Kidney glomerular epithelial cell (primary cell): ENCODE results near the gene VAMP8.
"Not testable (repeated sequence)": the region's sequence is repeated elsewhere in the genome, so short reads cannot be mapped to it uniquely, and the experiment has no call there.

Source experiments
- DNase-seq: peaks from one replicate; lab custom pipeline; 2025; lab: John Stamatoyannopoulos, UW

Gene VAMP8

DNA sequence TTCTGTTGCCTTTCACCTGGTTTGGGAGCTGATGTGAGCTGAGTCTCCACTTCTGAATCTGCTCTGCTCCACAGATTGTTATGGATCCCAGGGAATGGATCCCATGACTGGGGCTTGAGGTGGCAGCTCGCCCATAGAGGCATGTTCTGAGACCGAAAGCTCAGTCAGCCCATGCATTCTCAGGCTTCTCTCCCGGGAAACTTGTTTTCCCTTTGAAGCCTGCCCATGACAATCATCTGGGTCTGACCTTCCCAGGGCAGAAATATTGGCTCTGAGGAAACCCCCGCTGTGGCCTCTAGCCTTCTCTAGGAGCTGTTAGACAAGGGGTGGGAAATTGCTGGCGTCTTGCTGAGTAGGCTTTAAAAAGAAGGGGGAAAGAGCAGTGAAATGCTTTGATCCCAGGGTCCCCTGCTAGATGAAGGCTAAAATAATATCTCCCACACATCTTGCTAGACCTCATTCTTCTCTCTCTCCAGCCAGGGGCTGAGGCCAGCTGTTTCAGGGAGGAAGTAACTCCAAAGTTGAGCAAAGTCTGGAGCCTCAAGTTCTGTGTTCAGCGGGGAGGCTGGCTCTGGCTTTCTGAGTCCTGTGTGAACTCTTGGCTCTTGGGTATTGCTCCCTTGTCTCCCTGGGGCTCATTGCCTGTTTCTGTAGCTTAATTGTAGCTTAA lies 2.0 kb downstream of the VAMP8 start:
- DNase-seq: no peak

DNA sequence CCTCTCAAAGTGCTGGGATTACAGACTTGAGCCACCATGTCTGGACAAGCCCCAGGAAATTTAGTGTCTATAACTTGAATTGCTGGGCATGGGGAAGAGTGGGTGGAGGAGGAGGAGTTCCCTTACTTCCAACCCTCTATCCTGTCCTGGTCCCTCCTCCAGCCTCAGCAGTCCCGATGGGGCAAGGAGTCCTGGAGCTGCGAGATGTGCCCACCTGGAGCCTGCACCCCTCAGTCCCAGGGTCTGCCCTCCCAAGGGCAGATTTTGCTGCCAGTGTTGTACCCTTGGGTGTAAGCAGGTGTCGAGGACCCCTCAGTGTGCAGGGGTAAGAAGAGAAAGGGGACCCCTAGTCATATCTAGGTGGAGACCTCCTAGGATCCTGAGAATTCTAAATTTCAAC lies 2.8 kb downstream of the VAMP8 start:
- no peak for DNase-seq

DNA sequence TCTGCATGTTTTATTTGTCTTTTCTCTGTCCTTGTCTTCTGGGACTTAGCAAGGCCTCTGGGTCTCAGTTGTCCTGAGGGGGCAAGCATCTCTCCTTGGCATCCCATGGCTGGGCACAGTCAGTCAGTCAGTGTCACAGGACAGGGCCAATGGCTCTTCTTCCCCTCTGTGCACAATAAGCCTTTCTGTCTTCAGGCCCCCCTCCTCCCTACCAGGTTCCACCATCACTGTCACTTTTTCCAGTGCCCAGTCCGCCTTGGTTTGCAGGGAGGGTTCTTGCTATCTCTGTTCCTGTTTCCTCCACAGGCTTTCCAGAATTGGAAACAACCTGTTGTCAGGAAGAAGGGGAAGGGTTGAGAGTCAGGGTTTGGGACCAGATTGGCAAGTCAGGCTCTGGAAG lies 5.1 kb downstream of the VAMP8 start:
- no peak for DNase-seq

DNA sequence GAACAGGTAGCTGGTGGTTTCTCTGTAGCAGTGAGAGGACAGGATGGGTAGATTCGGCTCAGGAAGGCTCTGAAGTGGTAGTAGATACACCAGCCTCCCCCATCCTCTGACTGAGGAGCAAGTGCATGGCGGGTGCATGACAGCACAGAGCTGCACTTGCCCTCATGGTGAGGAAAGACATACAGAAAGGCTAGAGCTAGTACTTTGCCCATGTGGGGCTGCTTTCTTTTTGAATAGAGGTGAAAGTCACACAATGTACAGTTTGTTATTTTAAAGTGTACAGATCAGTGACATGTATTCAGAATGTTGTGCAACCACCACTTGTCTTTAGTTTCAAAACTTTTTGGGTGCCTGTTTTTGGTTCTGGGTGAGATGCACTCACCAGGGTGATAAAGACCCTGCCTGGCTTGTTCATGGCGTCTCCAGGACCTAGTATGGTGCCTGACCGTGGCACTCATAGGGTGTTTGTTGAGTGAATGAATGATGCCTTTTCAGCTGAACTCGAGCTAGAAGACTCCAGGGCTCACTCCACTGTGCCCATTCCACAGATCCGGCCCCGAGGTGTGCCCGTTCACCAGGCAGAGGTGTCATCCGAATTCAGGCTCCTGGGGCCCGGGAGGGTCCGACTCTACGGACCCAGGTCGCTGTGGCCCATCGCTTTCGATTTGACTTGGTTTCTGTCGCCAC lies 6.4 kb downstream of the VAMP8 start:
- no peak for DNase-seq

DNA sequence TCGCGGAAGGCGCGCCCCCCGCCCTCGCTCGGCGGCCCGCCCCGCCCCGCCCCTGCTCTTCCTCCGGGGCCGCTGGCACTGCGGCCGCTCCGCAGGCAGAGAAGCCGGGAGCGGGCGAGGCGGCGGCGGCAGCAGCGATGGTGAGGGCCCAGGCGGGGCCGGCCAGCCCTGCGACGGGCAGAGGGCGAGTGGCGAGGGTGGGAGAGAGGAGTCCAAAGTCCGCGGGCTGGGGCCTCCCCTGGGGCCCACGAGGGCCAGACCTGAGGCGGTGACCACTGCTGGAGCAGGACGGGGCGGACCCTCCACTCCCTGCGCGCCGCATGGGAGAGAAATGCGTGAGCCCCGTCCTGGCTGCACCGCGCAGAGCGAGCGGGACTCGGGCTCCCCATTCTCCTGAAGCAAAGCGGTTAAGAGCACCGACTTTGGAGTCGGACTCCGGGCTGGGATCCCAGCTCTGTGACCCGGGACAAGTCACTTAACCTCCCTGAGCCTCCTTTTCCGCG lies 7.0 kb downstream of the VAMP8 start, which contains the start of gene VAMP5:
Gene VAMP5 (plus strand): TSS at position 78 of the 503 bp plus-strand sequence. CDS start 60 bp downstream, at position 138.
- DNase-seq: no peak

DNA sequence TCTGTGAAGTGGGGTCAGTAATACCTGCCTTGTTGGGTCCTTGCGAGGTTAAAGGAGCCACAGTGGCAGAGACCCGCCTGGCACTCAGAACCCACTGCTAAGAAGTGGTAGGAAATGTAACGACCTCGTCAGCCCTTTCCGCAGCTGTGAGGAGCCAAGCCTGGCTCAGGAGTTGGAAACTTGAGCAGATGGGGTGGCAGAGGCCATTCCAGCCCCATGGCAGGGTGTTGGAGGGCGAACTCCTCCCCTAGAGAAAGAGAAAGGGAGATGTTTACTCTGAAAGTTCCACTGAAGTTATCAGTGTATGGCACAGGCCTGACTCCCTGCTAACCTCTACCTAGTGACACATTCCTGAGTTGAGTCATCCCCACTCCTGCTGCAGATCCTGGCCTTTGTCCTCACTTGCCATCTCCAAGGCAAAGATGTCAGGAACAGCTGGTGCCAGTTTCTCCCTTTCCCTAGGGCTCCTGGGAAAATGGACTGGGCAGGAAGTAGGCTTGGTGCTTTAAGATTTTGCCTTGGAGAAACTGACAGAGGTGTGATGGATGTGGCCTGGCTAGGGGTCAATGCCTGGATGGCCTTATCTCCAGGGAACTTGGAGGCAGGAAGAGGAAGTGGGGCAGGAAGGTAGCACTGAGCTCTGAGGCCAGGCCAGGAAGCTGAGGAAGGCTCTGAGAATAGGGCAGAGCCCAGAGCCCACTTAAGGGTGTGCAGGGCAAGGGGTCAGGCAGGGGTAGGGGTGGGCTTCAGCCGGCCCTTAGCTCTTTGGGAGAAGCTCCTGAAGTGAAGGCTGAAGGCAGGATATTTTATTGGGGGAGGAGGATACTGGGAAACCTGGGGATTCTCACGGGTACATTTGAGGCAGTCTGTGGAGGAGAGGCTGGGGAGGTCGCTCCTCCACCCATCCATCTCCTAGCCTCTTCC lies 7.7 kb downstream of the VAMP8 start:
- peak; percentile 61 for DNase-seq

DNA sequence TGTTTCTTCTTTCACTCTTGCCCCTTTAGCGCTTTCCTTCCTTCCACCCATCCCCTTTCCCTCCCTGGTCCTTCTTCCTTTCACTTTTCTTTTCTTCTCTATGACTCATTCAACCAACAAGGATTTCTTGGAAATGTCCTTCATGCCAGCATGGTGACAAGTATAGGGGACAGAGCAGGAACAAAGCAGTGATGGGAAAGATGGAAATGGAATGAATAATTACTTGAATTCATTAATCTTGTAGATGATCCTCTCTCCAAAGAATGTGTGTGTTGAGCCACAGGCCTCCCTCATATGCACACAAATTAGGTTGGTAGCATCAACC lies 8.4 kb downstream of the VAMP8 start:
- peak; percentile 57 for DNase-seq

DNA sequence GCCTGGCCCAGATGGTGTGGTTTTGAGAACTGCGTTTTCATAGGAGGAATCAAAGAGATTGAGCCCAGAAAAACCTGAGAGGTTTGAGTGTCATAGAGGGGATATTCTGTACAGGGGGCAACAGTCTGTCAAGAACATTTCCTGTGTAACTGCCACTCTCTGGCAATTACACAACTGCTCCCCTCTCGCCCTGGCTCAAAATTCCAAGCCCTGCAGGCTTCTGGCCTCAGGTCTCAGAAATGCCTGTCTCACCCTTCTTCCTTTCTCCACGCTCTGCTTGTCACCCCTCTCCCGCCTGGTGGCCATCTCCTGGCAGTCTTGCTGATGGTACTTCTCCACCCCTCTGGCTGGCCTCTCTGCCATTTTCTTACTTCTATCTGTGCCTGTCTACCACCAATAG lies 10.8 kb downstream of the VAMP8 start:
- no peak for DNase-seq

DNA sequence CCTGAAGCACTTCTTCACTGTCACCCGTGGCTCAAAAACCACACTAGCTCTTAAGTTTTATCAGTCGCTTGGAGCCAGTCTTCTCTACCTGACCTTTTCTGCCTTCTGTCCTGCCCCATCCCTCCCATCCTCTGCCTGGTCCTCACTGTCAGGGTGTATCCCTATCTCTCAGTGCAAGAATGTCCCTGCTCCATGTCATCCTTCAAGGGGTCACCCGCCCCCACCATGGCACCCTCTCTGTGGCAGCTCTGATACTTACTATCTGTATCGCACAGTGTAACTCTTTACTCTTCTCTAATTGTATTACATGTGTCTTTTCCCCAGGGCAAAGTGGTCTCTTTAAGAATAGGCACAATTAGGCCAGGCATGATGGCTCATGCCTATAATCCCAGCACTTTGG lies 11.3 kb downstream of the VAMP8 start:
- no peak for DNase-seq

DNA sequence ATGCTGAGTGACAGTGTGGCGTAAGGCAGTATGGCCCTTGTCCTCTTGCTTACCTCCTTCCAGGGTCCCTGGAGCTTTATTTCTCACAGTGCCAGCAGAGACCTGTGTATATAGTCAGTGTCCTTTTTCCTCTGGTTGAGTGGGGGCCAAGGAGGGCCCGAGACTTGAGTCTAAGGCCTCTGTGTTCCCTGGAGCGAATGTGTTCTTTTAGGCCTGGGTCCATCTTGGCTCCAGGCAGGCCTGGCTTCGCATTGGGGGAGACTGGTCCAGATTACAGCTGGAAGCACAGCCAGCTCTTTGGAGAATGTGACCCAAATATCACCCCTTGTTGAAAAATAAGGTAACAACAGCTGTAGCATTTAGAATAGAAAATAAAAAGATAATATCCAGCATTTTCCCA lies 11.8 kb downstream of the VAMP8 start:
- no peak for DNase-seq

DNA sequence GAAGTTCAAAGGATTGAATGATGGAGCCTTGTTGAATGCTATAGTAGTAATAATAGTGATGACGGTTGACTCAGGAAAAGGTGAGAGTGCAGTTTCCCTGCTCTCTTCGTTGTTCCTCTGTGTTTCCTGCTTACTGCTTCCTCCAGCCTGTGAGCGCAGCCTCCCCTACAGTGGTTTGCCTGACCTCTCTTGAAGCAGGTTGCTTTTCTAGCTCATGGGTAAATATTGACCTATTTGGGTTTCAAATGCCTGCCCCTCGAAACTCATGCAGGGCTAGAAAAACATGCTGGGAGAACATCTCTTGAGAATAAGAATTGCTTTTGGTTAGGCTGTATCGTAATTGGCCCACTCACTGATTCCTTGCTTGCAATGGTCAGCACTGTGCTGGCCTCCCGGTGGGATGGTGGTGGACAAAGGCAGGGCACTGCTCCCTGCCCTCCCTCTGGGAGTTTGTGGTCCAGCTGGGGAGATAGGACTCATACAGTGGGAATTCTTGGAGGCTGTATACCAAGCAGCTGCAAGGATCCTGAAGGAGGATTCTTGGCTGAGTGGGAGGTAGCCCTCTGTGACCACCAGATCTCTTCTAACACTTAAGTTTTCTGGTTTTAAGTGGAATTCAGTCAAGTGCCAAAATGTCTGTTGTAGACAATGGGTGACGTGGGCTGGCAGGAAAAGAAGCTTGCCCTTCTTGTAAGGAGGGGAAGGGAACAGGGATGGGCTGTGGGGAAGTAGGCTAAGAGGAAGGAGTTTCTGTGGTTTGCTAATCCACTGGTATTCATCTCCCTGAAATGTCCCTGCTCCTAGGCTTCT lies 12.8 kb downstream of the VAMP8 start:
- DNase-seq: peak; percentile 85

DNA sequence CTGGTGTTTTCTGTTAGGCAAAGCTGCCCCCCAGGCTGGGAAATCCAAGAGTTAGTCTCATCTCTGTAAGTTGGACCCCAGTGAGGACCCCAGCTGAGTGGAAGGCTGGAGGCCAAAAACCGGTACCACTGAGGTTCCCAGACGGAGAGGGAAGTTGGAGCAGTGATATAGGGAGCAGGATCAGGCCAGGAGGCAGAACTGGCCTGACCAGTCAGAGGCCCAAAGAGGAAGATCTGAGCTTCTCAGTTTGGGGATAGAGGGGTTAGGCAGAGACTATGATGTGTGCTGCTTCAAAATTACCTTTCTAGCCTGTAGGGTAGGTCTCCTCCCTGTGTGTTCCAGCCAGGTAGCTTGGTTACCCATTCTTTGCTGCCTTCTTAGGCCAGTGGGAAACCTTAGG lies 13.6 kb downstream of the VAMP8 start:
- DNase-seq: no peak

DNA sequence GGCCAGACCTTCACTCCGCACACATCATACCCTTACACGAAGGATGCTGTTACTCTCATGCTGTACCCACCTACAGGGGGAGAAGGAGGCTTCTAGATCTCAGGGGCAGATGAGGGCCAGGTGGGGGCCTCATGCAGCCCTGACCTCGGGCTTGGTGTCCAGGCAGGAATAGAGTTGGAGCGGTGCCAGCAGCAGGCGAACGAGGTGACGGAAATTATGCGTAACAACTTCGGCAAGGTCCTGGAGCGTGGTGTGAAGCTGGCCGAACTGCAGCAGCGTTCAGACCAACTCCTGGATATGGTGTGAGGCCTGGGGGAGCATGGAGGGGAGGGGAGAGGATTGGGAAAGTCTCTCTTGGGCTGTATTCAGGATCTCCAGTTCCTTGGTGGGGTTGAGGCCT lies 14.2 kb downstream of the VAMP8 start:
- no peak for DNase-seq

DNA sequence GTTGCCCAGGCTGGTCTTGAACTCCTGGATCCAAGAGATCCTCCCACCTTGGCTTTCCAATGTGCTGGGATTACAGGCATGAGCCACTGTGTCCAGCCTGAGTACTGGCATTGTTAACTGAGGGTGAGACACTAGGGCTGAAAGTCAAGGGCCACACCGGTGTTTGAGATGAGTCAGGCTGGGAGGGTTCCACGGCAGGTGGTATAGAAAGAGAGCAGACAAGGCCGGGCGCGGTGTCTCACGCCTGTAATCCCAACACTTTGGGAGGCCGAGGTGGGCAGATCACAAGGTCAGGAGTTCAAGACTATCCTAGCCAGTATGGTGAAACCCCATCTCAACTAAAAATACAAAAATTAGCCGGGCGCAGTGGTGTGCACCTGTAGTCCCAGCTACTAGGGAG lies 14.9 kb downstream of the VAMP8 start:
- not testable (repeated sequence) for DNase-seq

DNA sequence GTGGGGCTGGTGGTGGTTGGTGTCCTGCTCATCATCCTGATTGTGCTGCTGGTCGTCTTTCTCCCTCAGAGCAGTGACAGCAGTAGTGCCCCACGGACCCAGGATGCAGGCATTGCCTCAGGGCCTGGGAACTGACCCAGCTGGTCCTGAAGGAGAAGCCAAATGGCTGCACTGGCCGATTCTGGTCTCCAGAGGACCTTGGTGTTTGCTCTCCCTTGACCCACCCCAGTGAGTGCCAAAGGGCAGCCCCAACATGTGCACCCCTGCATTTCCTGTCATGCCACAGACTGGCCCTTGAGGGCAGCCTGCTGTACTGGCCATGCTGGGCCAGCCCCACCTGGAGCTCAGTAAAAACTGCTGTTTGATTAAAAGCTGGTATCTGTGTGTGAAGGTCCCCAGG lies 15.6 kb downstream of the VAMP8 start:
- no peak for DNase-seq

DNA sequence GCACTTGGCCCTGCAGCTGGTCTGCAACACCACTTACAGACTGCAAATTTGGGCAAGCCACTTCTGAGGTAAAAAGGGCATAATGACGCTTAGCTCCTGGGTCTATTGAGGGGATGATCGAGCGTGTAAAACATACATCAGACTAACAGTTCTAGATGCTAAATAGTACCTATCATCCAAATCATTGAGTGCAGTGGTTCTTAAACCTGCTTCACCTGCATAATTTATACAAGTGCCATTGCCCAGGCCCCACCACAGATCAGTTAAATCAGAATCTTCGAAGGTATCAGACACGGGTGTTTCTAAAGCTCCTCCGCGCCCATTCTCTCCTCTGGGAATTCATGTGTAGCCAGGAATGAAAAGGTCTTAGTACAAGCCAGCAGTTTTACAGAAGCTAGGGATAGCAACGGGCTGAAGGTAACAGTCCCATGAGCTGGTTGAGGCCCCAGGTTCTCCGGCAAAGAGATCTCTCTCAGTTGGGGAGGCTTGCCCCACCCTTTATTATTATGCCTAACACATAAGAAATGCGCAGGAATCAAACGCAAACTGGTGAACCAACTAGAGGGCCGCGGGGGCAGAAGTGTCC lies 17.4 kb downstream of the VAMP8 start:
- no peak for DNase-seq

DNA sequence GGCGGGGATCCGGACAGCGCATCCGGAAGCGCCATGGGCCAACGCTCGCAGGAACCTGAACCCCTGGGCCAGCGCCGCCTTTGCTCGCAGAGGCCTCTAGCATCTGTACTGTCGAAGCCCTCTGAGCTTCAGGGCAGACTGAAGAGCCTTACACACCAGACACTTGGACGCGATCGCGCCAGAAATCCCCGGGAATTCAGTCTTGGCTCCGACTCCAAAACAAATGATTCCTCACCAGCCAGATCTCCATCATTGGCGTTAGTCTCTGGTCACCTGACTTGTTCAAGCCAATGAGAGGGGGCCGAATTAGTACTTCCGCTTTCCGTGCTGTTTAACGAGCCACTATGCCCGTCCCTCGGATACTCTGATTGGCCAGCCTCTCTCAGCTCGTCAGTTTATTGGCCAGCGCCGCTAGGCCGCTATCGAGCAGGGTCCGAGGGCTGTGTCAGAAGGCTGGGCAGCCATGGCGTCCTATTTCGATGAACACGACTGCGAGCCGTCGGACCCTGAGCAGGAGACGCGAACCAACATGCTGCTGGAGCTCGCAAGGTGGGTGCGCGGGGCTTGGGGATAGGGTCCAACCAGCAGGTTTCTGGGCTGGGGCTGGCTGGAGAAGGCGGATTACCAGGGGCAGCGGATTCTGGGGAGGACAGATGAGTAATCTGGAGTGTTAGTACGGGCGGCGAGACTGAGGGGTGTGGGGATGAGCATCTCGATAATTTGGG lies 18.1 kb downstream of the VAMP8 start, which contains the start of gene RNF181:
Gene RNF181 (plus strand): TSS at position 445 of the 725 bp plus-strand sequence. CDS start 19 bp downstream, at position 464.
- peak; percentile 98 for DNase-seq

DNA sequence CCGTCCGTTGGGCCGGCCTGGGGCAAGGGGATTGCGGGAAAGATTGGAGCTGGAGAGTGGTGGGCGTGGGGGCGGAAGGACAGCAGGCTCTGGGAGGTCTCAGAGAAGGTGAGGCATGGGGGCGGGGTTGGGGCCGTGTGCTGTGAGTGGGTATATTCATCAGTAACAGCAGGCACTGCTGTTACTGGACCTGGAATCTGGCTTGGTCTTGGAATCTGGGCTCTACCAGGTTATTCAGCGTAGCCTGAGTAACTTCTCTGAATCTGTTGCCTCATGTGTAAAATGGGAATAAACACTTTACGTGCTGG lies 18.6 kb downstream of the VAMP8 start:
- DNase-seq: no peak

DNA sequence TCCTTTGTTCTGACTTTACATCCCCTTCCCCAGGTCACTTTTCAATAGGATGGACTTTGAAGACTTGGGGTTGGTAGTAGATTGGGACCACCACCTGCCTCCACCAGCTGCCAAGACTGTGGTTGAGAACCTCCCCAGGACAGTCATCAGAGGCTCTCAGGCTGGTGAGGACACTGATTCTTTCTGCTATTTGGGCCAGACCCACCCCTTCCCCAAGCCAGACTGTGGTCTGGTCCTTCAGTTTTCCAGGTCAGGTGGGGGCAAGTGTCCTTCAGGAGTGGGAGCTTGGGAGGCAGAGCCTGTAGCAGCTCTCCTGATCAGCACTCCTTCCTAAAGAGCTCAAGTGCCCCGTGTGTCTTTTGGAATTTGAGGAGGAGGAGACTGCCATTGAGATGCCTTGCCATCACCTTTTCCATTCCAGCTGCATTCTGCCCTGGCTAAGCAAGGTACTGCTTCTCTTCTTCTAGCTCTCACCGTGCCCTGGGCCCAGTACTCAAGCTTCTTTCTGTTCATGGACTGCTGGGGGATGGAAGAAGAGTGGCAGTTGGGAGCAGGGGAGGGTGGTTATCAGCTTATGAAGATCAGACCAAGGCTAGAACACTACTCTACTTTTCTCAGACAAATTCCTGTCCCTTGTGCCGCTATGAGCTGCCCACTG lies 19.2 kb downstream of the VAMP8 start:
- no peak for DNase-seq

DNA sequence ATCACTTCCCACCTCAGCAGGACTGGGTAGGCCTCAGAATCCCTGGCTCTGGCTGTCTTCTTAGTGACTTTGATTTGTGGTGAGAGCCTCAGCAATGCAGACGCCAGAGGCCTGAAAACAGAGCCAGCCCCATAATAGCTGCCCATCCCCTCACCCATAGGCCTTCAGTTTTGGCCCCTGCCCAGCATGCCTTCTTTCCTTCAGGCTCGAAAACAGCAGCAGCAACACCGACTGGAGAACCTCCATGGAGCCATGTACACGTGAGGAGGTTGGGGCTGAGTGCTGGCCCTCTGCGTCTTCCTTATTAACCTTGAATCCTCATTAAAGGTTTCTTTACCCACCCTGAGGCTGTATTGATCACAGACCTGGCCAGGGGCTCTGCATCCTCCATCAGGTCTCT lies 19.9 kb downstream of the VAMP8 start:
- no peak for DNase-seq
